Activated CD4-positive, alpha-beta T cell treated with anti-CD3 and anti-CD28 coated beads, Interleukin-2, Interleukin-6, amounts not matched to agents 100 ng/mL and 50 ng/mL, durations not matched to agents 16 hours and 8 hours (primary cell): Measurements from ENCODE around the gene EHBP1L1.
A peak's percentile ranks its signal among the peaks of the same experiment; 100 is the strongest.

Source experiments
- DNase-seq: peaks from one replicate; pipeline ENCODE4 v3.0.0-alpha.2; 2020

The EHBP1L1 gene

DNA sequence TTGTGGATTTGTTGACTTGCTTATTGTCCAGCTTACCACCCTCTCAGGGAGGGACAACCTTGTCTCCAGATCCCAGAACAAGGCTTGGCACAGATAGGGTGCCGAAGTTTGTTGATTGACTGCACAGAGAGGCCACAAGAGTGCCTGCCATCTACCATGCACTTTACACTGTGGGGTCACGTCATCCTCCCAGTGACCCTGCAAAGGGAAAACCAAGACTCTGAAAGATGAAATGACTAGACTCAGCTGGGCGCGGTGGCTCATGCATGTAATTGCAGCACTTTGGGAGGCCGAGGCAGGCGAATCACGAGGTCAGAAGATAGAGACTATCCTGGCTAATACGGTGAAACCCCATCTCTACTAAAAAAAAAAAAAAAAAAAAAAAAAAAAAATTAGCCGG lies 13.1 kb upstream of the EHBP1L1 start:
- DNase-seq: no peak

DNA sequence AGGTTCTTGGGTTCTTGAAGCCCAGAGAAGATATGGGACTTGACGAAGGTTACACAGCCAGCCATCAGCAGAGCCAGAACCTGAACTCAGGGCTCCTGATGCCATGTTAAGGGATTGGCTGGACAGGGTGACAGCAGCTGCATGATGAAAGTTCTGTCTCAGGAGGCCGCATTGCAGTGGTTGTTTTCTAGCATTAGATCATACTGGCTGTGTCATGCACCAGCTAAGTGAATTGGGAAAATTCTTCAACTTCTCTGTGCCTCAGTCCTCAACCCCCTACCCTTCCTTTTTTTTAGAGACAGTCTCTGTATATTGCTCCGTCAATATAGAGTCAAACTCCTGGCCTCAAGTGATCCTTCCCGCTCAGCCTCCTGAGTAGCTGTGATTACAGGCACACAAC lies 12.3 kb upstream of the EHBP1L1 start:
- DNase-seq: no peak

DNA sequence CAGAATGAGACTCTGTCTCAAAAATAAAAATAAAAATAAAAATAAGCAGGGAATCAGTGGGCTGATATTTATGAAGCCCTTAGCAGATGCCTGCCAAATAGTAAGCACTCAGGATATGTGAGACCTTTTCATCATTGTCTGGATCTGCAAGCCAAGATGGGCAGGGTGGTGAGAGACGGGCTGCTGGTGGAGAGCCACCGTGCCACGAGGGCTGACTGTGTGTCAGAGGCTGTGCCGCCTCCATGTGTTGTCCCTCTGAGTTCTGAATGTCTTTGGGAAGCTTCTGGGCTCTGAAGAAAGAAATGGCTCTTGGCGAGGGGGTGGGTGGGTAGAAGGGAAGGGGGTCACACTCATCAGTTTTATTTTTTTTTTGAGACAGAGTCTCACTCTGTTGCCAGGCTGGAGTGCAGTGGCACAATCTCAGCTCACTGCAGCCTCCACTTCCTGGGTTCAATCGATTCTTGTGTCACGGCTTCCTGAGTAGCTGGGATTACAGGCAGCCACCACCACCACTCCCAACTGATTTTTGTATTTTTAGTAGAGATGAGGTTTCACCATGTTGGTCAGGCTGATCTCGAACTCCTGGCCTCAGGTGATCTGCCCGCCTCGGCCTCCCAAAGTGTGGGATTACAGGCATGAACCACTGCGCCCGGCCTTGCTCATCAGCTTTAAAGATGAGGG lies 10.8 kb upstream of the EHBP1L1 start:
- peak; percentile 27 for DNase-seq

DNA sequence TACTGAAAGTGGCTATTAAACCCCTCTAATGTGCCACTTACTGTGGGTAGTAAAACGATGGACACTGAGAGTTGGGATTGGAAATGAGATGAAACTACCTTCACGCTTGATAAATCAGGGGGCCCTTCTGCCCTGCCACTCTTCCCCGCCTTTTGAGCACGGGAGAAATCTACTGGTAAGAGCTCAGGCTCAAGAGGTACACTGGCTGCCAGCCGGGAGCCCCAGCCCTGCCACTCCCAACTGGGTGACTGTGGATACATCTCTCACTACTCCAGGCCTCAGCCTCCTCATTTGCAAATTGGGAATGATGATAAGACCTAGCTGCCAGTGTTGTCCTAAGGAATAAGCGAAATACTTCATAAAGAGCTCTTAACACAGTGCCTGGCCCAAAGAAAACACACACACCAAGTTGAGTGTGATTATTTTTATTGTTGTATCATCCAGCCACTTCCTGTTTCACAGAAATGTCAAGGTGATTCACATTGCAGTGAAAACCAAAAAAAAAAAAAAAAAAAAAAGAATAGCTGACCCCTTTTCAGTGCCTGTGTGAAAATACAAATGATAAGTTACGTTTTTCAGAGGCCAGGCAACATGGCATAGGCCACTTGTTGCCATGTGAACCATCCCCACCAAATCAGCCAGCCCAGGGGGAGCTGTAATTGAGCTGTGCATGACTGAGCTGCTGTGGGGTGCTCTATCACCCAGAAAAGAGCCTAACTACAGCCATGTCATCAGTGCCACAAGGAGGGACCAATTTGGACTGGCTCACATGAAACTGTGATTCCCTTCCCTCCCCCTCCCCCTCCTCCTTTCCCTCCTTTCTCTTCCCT lies 10.0 kb upstream of the EHBP1L1 start:
- peak; percentile 42 for DNase-seq

DNA sequence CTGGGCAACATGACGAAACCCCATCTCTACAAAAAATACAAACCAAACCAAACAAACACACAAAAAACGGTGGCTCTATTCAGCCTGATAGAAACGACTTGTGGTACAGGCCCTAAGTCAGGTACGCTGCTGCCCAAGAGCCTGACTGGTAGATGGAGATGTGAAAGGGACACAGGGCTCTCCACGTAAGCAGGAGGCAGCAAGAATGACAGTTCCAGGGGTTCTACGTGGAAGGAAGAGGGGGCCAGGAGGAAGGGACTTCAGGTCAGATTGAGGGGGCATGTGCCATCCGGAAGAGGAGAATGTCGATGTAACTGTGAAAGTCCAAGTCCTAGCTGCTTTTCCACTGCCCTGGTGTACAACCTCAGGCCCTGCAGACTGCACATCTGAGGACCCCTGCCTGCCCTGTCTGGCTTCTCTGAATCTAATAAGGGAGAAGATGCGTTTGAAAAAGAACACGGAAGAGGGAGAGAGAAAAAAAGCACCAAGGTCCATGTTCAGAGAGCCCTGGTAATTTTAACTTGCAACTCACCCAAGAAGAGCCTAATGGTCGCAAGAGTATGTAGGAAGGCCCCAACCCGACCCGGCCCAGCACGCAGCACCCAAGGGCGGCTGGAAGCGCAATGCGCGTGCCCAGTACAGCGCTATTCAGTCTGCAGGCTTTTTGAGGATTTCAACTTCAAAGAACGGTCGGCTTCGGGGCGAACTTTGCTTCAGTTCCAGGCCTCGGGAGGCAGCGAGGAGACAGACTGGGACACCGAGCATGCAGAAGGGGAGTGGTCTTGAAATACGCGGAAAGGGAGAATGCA lies 6.5 kb upstream of the EHBP1L1 start:
- DNase-seq: no peak

DNA sequence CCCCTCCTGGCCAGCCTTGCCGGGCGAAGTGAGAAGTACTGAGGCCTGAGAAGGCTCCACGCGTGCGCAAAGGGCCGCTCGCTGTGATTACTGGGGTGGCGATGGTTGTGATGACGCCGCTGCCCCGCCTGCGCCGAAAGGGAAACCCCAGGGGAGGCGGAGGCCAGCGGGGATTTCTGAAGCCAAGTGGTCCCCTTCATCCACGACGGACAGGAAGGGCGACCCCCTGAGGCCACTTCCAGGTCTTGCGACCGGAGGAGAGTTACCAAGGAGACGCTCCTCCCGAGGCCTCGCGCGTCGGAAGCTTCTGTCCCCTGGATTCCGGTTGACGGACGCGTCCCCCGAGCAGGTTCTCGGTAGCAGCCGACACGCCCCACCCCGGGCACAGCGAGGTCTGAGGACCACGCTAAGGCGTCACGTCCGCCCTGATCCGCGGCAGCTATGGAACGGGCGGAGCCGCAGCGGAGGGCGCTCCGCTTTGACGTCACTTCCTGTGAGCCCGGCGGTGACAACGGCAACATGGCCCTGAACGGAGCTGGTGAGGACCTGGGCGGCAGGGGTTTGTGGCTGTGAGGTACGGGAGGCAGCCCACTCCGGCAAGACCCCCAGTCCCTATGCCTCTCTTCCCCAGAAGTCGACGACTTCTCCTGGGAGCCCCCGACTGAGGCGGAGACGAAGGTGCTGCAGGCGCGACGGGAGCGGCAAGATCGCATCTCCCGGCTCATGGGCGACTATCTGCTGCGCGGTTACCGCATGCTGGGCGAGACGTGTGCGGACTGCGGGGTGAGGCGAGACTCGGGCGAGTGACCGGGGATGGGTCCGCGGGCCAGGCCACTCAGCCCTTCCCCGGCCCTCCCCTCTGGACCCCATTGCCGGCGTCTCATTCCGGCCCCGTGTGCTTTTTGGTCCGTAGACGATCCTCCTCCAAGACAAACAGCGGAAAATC lies 5.6 kb upstream of the EHBP1L1 start, which contains the start of gene ZNRD2:
TSS of gene ZNRD2 (plus strand) at position 505 of the 946 bp plus-strand sequence. CDS start at position 520, 15 bp downstream.
- DNase-seq: peak; percentile 99

DNA sequence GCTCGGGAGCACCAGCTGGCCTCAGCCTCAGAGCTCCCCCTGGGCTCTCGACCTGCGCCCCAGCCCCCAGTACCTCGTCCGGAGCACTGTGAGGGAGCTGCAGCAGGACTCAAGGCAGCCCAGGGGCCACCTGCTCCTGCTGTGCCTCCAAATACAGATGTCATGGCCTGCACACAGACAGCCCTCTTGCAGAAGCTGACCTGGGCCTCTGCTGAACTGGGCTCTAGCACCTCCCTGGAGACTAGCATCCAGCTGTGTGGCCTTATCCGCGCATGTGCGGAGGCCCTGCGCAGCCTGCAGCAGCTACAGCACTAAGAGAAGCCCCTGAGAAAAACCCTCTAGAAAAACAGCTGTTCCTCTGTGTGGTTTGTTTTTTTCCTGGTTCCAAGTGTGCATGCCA lies 4.4 kb upstream of the EHBP1L1 start:
- DNase-seq: no peak

DNA sequence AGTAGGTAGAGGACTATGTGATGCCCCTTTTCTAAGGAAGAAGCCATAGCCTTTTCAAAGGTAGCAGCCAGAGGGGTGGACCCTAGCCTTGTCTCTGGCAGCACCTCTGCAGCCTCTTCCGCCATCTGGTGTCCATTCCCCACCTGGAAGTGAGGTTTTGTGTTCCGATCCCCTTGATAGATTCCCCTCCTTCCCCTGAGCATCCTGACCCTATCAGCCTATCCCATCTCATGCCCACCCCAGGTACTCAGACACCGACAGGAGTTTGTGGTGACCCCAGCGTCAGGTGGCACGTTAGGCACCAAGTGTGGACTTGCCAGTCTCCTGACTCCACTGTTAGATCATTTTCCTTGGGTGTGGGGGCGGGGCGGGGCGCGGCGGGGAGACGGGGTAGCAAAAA lies 3.9 kb upstream of the EHBP1L1 start:
- DNase-seq: no peak

DNA sequence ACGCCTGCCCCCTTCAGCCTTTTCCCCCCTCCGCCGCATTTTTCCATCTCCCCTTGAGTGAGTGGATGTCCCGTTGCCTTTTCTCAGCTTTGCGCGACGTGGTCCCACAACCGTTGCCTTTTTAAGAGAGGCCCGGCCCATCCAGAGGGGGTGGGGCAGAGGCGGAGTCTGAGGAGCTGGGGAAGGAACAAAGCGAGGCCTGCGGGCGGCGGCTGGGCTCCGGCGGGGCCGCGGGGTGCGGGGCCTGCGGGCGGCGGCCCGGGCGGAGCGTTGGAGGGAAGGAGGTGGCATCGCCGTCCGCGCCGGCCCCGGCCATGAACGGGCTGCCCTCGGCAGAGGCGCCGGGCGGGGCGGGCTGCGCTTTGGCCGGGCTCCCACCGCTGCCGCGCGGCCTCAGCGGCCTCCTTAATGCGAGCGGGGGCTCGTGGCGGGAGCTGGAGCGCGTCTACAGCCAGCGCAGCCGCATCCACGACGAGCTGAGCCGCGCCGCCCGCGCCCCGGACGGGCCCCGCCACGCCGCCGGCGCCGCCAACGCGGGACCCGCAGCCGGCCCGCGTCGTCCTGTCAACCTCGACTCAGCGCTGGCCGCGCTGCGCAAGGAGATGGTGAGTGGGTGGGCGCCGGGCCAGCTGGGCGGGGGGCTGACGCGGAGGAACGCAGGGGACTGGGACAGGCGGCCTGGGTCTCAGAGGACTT lies 3.3 kb upstream of the EHBP1L1 start, which contains the start of gene FAM89B:
TSS of gene FAM89B (plus strand) at position 183 of the 696 bp plus-strand sequence. CDS start at position 315, 132 bp downstream.
- peak; percentile 91 for DNase-seq

DNA sequence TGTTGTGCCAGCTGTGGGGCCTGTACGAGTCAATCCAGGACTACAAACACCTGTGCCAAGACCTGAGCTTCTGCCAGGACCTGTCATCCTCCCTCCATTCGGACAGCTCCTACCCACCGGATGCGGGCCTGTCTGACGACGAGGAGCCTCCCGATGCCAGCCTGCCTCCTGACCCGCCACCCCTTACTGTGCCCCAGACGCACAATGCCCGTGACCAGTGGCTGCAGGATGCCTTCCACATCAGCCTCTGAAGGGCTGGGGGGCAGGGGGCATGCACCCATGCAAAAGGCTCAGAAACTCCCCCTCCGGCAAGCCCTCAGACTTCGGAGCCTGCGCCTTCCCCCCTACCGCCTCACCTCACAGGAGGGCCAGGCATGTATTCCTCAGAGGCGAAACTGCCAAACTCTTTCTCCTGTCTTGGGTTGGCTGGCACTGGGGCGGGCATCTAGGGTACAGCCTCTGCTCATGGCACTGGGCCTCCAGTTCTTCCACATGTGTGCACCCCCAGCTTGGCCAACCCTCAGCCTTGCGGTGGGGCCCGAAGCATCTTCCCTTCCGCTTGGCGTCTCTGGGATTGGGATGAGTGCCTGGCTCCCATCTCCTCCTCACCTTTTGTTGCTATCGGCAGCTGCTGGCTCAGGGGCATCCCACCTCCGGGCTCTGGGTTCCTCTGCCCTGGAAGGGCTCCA lies 2.3 kb upstream of the EHBP1L1 start:
- DNase-seq: peak; percentile 45

DNA sequence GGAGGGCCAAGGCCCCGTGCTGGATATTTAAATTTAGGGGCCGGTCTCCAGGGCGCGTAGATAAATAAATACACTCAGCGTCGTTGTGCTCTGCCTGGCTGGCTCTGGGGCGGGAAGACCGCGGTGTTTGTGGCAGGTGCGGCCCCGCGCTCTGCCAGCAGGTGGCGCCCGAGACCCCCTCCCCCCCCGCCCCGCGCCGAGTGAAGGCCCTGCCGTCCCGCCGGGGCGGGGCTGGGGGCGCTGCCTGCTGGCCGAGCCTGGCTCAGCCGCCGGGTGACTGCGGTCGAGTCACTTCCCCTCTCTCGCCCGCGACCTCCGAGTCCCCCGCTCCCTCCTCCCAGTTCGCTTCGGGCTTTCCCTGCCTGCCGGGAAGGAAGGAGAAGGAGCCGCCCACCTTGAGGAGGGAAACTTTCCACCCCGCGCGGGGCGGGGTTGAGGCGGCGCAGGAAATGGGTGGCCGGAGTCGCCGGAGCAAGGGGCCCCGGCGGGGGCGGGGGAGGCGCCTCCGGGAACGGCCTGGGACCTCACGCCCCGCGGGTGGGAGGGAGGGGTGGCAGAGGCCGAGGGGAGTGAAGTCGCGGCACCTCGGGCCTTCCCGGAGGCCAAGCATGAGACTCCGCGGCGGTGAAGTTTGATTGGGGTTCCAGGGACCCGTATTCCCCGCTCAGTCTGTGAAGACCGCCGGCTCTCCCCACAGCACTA lies 1.6 kb upstream of the EHBP1L1 start:
- DNase-seq: peak; percentile 97

DNA sequence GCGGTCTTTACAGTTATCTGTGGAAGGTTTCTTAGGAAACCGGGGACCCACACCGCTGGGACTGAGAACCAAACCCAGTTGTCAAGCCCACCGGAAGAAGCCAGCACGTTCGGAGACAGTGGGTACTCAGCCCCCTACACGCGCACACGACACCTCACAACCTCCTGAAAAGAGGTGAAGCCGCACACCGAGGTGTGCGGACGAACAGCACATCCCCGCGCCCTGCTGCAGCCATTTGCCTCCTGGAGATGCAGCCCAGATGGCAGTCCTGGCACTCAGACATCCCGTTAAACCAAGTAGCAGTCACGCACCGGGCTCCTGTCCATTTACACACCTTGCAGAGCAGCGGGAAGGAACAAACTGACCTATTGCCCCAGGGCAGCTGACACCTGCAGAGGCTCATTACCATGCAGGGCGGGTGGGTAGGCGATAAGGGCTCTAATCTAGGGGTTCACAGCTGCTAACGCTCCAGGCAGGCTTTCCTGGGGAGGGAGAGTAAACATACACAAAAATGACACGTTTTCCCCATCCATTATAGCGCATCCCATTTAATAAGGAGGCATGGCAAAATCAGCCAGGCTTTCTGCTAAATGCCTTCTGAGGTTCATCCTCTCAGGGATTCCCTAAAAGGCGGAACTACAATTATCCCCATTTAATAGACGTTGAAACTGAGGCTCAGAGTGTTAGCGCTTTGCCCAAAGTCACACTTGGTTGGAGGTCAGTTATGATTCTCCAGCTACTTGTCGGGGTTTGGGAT lies 864 bp upstream of the EHBP1L1 start:
- DNase-seq: no peak

DNA sequence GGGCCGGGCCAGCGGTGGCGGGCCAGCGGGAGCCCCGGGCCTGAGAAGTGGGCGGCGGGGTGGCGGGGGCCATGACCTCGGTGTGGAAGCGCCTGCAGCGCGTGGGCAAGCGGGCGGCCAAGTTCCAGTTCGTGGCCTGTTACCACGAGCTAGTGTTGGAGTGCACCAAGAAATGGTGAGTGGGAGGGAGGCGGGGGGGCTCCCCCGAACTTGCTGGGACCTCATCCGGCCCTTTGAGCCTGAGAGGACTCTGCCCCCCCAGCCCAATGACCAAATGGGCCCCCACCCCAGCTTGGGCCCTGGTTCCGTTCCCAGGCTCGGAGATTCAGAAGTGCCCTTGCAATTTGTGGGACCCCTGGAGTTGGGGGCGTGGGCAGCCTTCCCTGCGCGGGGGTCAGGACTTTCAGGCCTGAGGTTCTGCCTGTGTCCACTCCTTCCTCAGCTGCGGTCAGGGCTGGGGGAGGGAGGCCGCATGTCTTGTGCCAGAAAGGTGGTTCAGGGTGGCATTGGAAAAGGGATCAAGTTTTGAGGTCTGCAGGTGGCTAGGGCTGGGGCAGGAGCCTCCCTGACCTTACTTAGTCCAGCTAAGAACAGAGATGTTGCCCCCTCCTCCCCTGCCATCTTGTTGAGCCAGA lies 496 bp downstream of the EHBP1L1 start:
- peak; percentile 27 for DNase-seq

DNA sequence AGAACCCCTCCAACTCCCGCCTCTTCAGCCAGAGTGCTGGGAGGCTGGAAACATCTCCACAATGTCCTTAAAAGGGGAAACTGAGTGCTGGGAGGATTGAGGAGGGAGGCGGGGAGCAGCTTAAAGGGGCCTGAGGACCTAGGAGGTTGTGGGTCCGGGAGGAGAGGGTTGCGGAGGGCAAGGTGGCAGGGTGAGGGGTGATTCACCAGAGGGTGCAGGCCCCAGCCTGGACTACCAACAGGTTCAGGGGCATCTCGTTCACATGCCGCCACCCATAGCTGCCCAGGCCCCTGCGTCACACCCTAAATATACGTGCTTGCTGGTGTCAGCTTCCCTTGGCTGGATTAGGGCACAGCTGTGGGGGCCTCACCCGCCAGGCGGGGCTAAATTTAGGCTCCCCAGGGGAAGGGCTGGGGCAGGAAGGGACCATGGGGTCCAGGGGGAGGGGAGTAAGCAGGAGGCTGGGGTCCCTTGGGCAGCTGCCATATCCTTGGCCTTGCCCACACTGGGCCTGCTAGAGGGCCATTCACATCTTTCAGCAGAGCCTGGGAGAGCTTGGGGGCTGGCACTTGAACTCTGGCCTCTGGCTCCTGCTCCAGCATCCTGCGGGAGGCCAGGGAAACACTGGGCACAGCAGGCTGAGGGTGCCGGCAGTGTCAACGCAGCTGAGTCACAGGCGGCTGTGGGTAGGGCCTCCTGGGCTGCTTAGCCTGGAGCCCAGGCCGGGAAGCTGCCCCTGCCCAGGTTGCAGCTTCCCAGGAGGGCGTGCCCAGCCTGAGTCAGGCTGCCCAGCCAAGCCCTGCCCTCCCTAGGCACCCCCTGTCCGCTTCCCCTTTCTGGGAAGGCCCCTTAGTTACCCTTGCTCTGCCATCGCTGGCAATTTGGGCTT lies 1.3 kb downstream of the EHBP1L1 start:
- DNase-seq: peak; percentile 50

DNA sequence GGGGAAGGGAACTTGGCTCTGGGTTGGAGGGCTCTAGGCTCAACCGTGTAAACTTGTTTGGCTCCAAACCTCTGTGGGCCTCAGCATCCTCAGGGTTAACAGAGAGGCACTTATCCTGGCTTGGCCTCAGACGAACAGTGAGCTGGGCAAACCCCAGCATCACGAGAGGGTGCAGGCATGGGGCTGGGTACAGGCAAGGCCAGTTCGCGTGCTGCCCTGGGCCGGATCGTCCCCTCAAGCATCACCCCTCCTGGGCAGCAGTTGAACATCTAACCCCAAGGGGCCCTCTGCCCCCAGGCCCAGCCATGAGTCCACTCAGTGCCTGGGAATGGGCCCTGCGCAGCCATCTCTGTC lies 1.9 kb downstream of the EHBP1L1 start:
- no peak for DNase-seq

DNA sequence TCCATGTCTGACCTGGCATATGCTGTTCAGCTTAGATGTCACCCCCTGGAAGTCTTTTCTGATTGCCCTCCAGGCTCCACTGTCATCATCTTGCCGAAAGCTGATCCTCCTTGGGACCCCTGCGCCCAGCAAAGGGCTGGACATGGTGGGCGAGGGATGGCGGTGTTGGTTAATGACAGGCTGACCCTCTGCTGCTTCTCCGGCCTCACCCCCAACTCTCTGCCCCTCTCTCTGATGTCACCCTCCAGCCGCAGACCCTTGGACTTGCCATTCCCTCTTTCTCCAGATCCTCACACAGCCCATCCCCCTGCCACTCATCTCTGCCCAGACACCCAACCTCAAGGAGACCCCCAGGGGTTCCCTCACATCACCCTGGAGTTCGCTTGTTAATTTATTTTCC lies 2.3 kb downstream of the EHBP1L1 start:
- no peak for DNase-seq

DNA sequence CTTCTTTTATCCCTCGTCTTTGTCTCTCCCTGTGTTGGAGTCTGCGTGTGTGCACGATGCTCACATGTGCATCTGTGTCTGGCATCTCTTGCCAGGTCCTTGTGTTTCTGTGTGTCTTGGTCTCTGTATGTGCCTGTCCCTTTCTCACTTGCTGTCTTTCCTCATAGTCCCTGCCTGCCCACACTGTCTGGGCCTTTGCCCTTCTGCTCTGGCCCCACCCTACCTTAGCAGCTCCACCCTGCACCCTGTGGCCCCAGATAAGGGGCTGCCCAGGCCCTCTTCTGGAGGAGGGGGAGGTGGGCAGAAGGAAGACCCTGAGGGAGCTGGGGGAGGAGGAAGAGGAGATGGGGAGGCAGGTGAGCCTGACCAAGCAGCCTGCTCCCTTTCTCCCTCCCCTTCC lies 2.8 kb downstream of the EHBP1L1 start:
- no peak for DNase-seq

DNA sequence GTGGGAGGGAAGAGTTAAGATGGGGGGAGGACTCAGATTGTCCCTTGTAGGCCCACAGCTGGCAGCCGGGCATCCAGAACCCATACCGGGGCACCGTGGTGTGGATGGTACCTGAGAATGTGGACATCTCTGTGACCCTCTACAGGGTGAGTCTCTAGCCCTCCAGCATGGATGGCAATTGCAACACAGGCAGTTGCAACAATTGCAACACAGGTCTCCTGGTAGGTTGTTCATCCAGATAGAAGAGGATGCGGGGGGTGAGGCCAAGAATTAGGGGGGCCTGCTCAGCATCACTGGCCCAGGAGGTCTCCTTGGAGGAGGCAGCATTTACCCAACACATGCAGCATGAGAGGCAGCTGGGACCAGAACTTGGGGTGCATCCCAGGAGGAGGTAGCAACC lies 3.4 kb downstream of the EHBP1L1 start:
- no peak for DNase-seq
